T-helper 9 cell (primary cell): Measurements from ENCODE around the gene AUTS2.

Experiments
- DNase-seq: peaks from one replicate; pipeline ENCODE4 v3.0.0-alpha.2; 2020

The AUTS2 gene

DNA sequence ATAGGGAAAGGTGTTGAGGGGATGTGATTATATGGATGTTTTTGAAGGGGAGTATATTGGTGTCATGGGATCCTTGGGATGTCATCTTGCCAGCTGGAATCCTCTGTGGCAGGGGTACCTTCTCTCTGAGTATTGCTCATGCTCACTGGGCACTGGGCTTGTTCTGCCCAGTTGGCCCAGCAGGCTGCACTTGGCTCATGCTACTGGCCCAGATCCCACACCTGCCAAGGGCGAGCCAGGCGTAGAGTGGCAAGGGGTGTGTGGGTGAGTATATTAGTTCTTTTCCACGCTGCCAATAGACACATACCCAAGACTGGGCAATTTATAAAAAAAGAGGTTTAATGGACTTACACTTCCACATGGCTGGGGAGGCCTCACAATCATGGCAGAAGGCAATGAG, 311.9 kb downstream of the AUTS2 start:
- no peak for DNase-seq

DNA sequence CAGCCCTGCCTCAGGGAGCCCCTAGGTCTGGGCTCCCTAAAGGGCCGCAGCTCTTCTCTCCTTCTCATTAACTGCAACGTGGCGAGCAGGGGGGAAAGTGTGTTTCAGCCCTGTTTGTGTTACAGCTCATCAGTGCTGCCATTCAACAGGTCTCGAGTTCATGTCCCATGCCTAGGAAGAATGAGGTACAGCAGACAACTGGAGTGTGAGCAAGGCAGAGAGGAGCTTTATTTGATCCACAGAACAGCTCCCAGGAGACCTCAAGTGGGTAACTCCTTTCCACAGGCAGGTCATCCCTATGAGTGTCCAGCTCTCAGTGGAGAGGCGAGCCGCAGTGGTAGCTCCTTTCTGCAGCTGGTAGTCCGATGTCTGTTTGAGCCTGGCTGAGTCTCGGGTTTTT, 313.1 kb downstream of the AUTS2 start:
- DNase-seq: no peak

DNA sequence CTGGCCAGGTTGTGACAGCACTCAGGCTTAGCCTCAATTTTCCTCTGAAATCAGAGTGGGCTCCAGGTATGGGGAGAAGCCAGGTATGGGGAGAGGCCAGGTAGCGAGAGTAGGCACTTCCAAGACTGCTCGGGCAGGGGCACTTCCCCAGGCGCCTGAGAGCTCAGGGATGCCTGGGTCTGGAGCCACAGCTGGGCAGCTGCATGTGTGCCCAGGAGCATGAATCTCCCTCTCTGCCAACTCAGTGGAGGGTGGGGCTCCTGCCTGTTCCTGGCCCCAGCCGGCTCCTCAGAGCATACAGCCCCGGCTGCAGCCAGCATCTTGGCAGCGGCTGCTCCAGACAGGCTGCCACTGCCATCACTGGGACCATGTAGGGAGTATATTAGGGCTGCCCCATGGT, 313.9 kb downstream of the AUTS2 start:
- DNase-seq: no peak

DNA sequence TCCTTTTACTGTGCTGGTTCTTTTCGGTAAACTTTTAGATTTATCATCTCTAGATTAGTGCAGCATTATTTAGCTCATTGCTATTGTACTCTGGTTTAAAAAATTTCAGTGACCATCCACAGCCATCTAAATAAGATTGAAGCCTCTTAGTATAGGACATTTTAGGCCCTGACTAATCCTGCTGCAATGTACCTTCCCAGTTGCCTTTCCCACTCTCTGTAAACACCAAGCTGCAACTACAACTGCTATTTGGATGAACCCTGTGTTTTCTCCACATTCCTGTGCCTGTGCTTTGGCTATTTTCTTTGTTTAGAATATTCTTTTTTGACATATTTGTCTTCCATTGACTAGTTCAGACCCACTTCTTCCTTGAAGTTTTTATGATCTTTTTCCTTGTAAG, 314.6 kb downstream of the AUTS2 start:
- no peak for DNase-seq

DNA sequence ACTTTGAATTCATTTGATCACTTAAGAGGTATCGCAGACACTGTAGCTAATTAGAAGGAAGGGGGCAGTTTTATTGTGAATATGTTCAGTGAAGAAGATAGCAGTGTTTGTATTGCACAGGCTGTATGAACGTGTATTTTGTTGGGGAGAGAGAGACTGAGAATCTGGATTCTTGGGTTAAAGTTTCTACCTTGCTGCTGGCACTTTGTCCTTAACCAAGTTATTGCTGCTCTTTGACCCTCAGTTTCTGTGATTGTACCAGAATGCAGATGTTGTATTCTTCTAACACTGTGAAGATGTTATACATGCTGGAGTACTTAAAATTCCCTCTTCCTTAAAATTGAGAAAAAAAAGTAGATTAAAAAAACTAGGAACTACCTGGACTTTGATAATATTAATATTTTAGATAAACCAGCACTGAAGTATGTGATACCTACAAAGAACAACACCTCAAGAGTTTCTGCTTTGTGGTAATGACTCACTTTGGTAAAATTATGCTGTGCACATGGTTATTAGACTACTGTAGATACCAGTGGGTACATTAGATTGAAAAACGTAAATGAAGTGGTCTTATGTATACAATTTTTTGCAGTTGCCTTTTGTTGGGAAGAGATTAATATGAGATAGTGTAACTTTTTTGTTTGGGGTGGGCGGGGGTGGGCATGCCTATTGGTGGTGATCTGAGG, 321.3 kb downstream of the AUTS2 start:
- DNase-seq: no peak

DNA sequence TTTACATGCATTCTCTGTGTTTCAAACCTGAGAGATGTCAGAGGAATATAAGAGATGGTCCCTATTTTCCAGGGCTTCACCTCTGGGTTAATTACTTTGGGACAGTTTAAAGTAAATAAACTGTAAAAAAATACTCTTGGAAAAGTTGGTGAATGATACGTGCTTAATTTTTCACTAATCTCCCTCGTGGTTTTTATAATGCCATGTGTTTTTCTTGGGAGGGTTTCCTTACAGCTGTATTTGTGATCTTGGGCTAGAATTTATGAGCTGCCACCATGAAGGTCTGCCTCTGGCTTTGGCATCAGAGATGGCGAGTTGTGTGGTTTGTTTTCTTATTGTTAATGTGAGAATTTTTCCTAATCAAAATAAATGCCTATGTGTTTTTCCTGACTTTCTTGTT, 322.5 kb downstream of the AUTS2 start:
- DNase-seq: no peak

DNA sequence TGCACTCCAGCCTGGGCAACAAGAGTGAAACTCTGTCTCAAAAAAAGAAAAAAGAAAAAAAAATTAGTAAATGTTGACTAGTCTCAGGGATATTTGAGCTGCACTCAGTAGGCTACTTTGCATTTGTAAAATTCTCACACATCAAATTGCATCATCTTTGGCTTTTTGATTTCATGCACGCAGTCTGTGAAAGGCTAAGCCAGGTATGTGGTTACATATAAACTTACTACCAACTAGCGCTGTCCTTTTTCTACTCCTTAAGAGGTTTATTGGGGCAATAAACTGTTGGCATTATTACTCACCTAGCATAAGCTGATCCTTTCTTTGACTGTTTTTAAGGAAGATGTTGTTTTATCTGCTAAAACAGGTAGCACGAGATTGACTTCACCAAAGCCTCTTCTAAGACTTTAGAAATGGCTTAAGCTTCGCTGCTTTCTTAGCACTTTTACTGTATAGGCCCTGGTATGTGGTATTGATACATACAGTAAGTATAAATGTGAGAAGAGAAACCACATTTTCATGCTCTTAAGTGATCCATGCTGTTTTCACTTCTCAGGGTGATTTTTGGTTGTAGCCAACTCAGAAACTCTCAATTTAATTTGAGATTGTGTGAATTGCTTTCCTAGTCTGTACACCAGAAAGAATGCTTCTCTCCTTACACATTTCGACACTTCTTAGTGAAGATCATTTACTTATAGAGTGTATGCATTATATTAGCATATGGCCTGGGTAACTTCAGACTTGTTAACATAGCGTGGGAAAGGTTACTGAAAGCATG, 323.9 kb downstream of the AUTS2 start:
- no peak for DNase-seq

DNA sequence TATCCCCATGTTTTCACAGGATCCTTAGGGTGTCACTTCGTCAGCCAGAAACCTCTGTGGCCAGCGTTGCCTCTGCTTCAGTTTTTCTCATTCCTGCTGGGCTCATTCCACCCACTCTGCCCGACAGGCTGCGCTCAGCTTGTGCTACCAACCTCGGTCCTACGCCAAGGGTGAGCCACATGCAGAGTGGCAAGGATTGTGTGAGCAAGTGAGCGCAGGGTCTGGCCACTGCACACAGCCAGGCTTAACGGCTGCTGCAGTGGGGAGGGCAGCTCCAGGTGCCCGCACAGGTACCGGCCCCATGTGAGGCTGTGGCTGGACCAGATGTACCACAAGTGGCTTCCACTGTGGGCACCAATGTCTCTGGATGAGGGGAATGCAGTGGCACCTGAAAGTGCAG, 329.2 kb downstream of the AUTS2 start:
- DNase-seq: no peak

DNA sequence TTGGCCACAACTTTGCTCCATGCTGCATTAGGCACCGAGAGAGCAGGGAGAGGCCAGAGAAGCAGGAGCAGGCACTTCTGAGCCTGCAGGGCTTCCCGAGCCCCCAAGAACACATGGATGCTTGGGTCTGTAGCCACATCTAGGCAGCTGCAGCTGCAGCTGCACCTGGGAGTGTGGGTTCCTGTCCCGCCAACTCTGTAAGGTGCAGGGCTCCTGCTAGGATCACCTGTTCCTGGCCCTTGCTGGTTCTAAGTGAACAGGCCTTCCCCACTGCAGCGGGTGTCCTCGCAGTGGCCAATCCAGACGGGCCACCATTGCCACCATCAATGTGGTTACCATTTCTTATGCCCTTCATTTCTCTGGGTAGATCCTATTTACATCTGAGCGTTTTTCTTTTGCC, 330.3 kb downstream of the AUTS2 start:
- DNase-seq: no peak

DNA sequence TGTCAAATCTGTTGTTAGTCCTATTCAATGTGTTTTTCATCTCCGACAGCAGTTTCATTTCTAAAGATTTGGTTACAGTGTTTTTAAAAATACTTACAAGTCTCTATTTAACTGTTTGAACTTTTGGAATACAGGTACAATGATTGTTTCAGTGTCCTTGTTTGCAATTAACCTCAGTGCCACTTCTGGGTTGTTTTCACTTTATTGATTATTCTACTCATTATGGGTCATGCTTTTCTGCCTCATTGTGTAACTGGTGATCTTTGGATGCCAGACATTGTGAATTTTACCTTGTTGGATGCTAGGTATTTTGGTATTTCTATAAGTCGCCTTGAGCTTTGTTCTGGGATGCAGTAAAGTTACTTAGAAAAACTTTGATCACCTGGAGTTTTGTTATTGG, 331.3 kb downstream of the AUTS2 start:
- DNase-seq: no peak

DNA sequence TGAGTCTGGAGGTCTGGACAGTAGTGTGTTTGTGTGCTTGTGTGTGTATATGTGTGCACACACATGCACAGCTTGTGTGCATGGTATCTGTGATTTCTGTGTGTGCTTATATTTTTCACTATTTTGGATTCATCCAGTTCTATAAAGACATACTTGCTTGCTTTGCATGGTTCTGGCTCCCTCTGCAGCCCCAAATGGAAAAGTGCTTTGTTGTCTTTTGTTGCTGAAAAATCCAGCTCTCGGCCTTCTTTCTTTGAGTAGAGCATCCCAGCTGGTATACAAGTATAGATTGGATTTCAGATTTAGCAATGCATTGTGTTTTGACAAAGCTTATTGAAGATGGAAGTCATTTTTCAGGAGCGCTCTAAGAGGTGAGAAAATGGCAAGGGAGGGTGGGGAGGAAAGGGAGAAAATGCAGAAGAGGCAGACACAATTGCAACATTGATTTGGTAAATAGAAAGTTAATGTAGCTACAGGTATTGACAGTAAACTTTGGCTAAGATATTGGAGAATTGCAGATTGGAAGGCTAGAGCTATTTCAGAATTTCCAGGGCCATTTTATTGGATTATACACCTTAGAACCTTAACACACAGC, 333.9 kb downstream of the AUTS2 start:
- DNase-seq: no peak

DNA sequence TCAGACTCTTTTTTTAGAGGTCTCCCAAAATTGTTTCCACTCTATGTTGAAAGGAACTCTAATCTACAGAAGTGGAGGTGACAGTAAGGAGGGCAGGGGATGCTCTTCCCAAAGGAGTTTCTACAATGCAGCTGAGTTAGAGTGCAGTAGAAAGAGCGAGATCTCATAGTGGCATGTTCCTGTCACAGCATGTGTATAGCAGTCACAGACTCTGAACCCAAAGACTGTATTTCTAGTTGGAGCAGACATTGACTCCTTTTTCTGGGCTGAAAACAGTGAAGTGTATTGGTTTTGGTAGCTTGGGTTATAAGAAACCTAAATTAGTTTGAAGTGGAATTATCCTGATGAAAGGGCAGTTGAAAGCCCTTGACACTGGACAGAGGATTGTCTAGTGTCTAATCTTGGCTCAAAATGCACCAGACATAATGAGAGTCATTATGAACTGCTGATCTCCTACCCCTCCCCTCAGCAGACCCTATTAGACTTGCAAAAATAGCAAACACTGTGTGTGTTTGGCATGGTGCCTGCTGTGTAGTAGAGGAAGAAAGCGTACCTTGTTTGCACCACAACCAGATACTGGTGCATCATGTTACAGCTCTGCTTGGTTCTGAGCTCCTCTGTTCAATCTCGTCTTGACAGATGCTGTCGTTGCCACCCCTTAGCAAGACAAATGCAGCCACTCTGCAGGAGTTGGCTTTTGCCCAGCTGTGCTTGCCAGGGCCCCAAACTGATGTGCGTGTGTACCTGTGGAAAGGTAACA, 336.0 kb downstream of the AUTS2 start:
- no peak for DNase-seq

DNA sequence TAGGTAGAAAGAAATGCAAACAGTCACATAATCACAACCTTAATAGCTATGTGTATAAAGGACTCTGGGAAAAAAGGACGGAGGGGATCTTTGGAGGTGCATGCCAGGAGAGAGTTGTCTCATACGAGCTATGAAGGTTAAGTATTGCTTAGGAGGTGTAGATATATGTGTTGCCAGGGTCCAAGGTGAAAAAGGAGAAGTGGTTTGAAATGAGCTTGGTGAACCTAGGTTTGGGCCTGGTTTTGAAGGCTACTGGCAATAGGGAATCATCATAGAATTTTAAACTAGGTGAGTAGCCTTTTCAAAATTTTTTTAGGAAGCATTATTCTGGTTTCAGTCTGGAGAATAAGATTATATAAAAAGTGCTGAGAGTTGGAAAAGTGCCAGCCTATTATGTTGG, 336.8 kb downstream of the AUTS2 start:
- DNase-seq: no peak

DNA sequence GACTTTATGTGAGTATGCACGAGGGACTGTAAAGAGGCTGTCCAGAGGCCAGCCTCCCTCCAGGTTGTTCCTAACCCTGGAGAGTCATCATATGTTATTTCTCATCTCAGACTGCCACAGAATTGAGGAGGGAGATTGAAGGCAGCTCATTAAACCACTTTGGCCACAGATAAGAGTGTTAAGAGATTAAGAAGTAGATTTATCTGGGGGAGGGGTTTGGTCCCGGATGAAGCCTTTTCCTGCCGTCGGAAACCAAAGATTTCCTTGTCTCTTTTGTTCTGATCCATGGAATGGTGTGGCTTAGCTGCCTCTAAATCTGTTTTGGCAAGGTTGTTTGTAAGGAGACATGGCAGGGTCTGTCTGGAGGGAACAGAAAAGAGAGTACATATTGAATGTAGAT, 338.8 kb downstream of the AUTS2 start:
- DNase-seq: no peak

DNA sequence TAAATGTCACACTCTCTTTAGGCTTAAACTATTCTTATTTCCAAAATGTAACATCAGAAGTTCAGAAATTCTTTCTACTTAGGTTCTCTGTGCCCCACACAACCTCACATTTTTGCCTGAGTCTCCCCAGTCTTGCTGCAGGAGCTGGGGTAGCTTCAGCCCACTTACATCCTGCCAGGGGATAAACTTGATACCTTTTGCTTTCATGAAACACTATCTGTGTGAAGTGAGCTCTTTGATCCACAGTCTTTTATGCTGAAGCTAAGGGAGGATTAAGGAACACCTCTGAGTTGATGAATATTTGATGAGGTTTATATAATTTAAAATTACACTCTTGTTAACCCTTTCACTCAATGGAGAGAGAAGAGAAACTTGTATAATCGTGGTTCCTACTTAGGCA, 341.0 kb downstream of the AUTS2 start:
- DNase-seq: no peak

DNA sequence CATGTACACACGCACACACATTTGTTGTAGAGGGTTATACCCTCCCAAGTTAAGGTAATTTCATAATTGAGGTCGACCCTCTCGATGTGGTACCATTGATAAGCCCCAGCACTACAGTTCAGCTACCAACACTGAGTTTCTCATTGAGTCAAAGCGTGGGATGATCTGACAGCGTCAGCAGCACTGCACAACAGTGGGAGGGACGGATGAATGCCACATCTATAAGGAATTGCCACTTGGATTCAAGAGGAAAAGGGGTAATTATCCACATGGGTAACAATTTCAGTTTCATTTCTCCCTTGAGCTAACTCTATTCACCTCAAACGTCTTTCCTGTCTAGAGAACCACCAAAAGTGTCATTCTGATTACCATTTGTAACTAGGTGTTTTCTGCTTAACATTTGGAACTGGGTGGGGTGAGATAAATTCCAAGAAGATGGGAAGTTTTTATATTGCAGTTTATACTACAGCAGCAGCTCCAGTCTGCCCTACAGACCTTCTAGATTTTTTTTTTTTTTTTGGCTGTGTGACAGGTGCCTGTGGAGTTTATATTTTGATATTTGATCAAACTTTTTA, 342.9 kb downstream of the AUTS2 start:
- no peak for DNase-seq

DNA sequence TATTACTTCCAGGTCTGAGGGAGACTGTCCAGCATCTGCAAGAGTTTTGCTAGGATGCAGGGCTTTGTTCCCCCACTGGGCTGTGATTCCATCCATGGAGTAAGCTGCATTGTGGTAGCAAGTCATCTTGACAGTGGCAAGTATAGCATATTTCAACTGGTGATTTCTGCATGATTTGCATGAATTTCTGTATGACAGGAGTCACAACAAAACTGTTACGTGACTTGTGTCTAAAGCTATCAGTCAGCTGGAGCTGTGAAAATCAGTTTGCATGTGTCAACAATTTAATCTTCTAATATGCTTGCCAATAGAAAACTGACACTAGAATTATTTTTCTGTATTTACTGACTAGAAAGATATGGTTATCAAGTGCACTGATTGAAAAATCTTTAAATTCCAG, 344.3 kb downstream of the AUTS2 start:
- no peak for DNase-seq

DNA sequence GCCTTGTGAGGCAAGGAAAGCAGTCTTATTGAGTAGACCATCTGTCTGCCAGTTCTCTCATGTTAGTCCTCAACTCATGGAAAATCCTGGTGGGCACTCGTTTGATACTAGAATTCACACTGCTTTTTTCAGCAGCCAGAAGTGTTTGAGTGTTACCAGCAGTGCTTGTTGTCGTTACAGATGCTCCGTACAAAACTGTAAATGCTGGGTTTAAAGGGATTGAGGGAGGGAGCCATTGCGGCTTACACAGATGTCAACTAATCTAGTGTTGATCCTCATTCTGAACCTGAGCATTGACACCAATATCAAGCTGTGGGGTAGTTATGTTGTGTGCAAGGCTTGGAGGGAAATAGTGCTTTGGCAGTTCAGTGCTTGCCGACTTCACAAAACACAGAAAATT, 348.6 kb downstream of the AUTS2 start:
- no peak for DNase-seq

DNA sequence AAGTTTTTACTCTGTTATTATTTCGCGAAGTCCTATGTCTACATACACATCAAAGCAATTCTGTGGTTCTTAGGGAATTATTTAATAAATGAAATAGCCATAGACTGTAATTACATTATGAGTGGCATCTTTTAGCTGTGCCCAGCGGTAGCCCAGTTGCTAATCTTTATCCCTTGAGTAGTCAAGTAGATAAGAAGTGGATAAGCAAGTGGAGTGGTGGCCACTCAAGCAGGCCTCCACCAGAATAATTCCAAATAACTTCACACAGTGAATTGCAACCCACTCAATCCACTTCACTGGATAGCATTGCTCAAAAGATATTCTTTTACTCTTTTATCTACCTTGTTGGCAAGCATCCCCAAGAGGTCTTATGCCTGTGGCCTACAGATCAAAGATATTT, 349.7 kb downstream of the AUTS2 start:
- DNase-seq: no peak

DNA sequence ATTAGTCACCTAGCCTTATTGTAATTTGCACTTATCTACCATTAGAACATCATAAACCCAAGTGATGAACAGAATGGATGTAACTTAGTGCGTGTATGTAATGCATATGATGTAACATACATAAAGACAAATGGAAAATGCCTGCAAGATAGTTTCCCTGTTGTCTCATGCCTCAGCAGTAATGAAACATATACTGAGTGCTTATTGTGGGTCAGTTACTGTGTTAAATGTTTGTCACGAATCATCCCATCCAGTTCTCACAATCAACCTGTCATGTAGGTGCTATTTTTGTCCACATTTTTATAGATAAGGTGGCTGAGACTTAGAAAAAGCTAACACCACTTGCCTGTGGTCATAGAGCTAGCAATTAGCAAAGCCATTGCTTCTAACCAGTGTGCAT, 350.8 kb downstream of the AUTS2 start:
- DNase-seq: no peak

DNA sequence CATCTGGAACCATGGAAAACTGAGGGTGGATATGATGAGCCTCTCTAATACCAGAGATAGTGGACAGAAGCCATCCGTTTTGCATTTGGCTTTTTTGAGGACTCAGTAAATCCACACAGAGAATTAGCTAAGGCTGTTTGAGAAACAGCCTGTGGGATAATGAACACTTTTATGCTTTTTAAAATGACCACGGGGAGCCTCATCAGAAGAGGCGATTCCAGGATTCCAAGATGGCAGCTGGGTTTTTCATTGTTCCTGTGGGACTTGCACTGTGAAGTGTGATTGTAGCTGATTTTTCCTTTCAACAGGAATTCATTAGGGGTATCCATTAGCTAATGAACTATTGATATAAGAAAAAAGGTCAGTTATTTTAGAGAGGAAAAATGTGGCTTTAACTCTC, 353.2 kb downstream of the AUTS2 start:
- no peak for DNase-seq

DNA sequence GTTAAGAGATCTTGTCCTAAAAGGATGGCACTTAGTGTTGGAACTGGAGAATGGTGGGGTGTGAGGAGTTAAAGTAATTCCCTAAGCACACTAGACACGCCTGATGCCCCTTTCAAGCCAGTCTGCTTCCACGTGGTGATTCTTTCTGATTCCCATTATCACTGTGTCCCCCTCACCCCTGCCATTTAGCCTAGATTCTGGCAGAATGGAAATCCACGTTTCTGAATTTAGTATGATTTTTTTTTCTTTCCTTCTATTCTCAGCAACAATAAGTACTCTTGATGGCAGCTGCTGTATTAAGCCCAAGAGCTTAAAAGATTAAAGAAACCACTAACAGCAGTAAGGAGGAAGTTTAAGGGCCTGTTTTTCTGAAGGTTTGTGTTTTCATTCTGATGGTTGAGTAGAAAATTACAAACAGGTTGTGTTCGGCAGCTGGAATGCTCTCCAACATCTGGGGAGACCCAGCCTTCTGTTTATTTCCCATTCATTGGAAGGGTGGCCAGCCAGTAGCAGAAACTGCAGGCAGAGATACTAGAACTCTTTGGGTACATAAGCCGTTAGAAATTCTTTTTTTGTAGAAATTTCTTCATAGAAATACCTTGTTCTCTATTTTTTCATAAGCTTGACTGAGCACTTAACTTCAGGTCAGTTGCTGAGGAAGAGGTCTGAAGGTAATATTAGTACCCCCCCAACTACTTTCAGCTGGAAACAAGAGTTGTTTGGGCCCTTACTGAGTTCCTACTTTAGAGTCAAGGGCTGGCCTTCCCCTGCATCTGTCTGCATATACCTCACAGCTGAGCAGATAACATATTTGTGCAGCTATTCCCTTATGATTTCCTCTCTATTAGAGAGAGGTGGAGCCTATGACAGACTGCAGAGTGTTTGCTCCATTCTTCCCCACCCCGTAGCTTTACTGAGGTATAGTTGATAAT, 355.1 kb downstream of the AUTS2 start:
- no peak for DNase-seq
